GM19452 (cell line): Measurements from ENCODE around the gene GUCA1C.

ENCODE experiments used
- ATAC-seq: cut with Tn5 transposase; IDR thresholded peaks from one replicate; pipeline ENCODE4 v1.9.1; 2021; ENCODE audit not compliant: unreplicated experiment

GUCA1C gene

GRCh38 chr3:108909799-108910198 is 43.9 kb downstream of the GUCA1C start:
- no peak for ATAC-seq

GRCh38 chr3:108907194-108907593 is 46.5 kb downstream of the GUCA1C start:
- no peak for ATAC-seq

GRCh38 chr3:108899530-108899929 is 54.1 kb downstream of the GUCA1C start:
- no peak for ATAC-seq

DNA sequence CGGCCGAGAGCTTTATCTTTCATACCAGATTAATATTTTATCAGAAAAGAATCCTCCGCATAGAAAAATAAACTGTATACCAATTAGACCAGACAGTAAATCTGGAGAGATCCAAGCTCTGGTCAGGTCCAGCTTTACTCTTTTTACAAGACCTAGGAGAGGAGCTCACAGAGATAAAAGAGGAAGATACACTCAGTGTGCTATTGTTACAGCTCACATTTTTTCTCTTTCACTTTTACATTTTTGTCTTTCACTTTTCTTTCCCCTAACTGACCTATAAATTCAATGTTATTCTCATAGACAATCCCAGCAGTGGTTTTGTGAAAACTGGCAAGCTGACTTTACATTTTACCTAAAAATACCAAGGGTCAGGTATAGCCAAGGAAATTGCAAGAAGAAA is 55.8 kb downstream of the GUCA1C start:
- peak; percentile 55 for ATAC-seq

DNA sequence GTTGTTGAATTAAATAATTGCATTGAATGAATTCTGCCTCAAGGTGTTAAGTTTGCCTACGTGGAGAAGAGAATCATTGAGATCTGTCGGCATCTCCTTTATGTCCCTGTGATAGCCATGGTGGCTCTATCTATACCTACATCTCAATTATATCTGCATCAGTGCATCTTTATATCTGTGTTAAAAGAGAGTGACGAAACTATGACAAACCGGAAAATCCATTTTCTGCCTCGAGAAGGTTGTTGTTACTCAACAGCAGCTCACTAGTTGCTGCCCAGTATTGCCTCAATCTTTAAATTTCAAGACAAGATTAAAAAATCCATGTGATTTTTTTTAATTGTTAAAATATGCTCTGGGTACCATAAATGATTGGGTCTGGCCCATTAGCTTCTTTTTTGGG is 58.7 kb downstream of the GUCA1C start:
- ATAC-seq = no peak

DNA sequence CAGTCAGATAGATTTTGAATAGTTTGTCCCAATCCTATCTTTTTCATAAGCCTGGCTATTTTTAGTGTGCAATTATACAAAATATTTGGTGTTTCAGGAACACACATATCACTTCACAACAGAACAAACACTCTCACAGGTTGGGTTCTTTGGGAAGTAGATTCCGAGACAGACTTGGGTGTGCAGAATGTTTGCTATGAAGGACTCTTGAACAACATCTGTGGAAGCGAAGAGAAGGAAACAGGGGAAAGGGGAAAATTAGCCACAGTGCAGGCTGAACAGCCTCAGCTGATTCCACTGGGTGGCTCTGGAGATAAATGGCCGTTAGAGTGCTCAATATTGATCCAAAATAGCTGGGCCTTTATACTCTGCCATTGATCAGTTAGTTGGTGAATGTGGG is 61.8 kb downstream of the GUCA1C start:
- no peak for ATAC-seq

DNA sequence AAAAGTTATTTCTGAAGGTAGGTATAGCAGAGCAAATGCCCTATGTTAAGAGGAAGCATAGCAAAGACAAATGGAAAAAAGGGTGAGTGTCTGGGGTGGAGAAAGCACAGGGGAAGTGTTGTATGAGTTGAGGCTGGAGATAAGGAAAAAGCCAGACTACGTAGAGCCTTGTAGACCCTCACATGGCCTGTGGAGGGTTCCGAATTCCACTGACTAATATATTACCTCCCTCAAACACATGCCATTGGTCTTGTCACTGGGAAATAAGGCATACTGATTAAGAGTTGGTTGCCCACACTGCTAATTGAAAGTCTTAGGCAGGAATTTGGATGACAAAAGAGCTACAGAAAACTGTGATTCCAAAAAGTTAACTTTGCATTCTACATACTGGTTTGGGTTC is 65.9 kb downstream of the GUCA1C start:
- ATAC-seq = no peak

- no peak for ATAC-seq
Measured at GRCh38 chr3:108887121-108887520, 66.6 kb downstream of the GUCA1C start.

DNA sequence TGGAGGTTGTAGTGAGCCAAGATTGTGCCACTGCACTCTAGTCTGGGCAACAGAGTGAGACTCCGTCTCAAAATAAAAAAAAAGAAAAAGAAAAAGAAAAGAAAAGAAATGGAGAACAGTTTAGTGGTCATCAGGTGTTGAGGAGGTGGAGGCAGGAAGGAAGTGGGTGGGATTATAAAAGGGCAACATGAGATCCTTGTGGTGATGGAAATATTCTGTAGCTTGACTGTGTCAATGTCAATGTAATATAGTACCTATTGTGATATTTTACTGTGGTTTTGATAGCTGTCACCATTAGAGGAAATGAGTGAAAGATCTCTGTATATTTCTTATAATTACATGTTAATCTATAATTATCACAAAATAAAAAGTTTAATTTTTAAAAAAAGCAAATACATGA is 70.3 kb downstream of the GUCA1C start:
- ATAC-seq = no peak

DNA sequence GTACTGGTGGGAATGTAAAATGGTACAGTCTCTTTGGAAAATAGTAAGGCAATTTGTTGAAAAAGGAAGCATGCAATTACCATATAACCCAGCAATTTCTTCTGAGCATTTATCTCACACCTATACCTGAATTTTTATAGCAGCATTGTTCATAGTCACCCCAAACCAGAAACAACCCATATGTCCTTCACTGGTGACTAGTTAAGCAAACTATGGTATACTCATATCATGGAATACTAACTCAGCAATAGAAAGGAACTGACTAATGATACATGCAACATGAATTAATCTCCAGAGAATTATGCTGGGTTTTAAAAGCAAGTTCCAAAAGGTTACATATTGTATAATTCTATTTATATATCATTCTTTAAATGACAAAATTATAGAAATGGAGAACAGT is 70.9 kb downstream of the GUCA1C start:
- ATAC-seq = no peak

DNA sequence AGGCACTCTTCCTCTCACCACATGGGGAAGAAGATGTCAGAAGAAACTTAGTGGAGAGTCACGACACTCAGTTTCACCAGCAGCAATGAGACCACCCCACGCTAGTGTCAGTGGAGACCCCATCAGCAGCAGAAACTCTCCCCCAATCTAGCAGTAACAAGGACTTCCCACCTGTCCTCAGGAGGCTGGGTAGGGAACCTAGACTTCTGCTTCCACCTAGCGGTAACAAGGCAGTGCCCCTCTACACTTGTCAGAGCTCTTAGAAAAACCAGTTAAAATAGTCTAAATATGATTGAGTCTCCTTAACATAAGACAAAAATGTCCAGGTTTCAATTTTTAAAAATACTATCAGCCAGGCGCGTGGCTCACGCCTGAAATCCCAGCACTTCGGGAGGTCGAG is 73.8 kb downstream of the GUCA1C start:
- no peak for ATAC-seq

DNA sequence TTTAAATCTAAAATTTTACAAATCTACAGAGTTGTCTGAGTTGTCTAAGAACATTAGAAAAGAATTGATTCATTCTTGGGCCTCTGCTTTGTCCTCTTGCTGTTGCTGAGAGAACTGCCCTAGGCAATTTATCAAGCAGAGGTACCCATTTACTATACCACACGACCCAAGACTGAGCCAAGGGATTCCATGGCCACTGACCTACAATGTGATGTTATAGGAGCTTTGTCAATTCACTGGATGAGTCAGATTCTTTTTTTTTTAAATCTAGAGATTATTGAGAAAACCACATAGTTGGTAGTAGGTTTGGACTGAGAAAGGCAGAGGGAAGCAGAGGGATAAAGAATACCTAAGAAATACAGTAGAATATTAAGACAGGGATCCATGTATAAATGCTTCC is 75.8 kb downstream of the GUCA1C start:
- no peak for ATAC-seq

GRCh38 chr3:108863799-108864135 is 89.9 kb downstream of the GUCA1C start:
- no peak for ATAC-seq

GRCh38 chr3:108862865-108863798 is 90.5 kb downstream of the GUCA1C start:
- no peak for ATAC-seq

DNA sequence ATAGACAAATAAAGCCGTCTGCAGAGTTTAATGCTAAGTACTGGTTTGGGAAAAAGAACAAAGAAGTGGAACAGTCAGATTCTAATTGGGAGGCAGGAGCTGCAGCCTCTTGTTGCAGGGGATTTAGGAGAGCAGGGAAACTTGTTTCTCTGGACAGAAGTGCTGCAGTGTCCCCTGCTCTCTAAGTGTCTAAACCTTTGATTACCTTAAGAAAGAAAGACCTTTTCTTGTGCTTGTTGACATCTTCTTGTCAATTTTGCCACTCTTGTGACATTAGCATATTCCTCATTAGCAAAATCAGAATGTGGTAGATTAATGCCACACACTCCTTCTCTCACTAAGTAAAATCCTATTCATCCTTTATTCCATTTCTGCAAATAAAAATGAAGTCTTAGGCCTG is 92.3 kb downstream of the GUCA1C start:
- no peak for ATAC-seq
